ENCODE measurements around the gene MRPL11. TPM values are rescaled to one million over a fixed set of nuclear protein-coding genes. Genes with fewer than 3 reads are reported as not detected.

The MRPL11 gene
- total RNA-seq, 1 donor from 2014 or later: 55.9 TPM

DNA sequence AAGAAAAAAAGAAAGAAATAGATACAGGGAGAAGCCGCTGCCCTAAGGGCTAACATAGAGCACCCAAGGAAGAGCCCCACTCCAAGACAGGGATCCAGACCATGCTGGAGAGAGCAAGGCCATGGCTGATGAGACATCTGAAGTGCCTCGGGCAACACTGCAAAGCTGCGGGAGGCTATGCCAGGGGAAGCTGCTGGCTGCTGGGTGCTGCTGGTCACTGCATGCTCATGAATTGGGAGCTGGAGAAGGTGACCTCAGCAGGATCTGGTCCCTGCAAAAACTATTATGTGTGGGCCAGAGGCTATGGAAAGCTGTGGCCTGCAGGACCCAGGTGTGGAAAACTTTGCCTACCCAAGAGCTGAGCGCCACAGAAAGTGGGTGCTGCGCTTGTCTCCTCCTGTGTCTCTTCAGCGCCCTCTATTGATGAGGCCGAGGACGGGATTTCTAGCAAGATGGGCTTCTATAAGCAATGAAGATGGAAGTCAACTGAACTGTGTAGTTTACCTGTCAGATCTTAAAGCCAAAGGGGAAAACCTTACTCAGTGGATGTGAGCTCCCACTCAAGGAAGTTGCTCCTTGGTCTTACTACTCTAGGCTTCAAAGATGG is 49.8 kb downstream of the MRPL11 start:
- DNase-seq: peak; percentile 70

DNA sequence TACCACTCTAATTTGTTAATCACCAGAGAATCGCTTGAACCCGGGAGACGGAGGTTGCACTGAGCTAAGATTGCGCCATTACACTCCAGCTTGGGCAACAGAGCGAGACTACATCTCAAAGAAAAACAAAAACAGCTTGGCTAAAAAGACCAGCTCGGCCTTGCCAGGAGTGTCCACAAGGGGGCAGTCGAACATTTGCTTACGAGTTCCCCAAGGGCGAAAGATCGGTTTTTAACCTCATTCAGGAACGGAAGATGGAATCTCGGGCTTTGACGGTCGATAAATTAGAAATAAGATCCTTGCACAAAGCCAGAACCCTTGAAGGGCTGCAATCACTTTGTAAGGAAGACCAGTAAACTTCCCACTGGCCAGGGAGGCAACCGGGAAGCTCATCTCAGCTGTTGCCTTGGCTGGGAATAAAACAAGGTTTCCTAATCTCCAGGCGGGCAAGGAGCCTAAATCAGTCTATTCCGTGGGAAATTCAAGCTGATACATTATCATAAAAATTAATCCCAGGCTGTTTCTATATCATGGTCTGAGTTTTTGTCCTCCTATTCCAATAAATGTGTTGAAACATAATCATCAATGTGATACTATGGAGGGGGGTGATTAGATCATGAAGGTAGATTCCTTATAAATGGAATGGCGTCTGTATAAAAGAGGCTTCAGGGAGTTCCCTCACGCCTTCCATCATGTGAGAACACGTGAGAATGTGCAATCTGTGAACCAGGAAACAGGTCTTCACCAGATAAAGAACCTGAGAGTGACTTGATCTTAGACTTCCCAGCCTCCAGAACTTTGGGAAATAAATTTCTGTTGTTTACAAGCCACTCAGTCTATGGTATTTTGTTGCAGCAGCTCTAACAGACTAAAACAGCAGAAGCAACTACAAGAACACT is 52.2 kb downstream of the MRPL11 start:
- DNase-seq: peak; percentile 90

Small RNAs within 50 kb of the gene (small RNA-seq; reads per million reads assigned to genes)
- gene RF00416 (ENCODE audit: low replicate concordance) (not detected), gene RNU1-84P (ENCODE audit: low replicate concordance) (not detected)

Other genes starting within 250 kb of the MRPL11 start
- gene KLC2, start 181.1 kb downstream of the MRPL11 start, total RNA-seq: 11.4 TPM
- gene RAB1B, start 170.2 kb downstream of the MRPL11 start, total RNA-seq: 62.2 TPM
- gene CNIH2, start 160.7 kb downstream of the MRPL11 start, total RNA-seq: 1.7 TPM
- 53.5 TPM for gene YIF1A, start 149.7 kb downstream of the MRPL11 start, total RNA-seq
- not detected for gene TMEM151A, start 147.0 kb downstream of the MRPL11 start, total RNA-seq
- gene CD248, start 121.8 kb downstream of the MRPL11 start, total RNA-seq: 37.6 TPM
- 7.1 TPM for gene RIN1, start 102.4 kb downstream of the MRPL11 start, total RNA-seq
- gene BRMS1, start 93.7 kb downstream of the MRPL11 start, total RNA-seq: 23.6 TPM
- gene B4GAT1, start 91.2 kb downstream of the MRPL11 start, total RNA-seq: 40.8 TPM
- gene SLC29A2, start 67.1 kb downstream of the MRPL11 start, total RNA-seq: 10.2 TPM
- gene NPAS4, start 17.8 kb downstream of the MRPL11 start, total RNA-seq: 1.4 TPM
- gene PELI3, start 28.1 kb upstream of the MRPL11 start, total RNA-seq: 5.9 TPM
- gene DPP3, start 41.6 kb upstream of the MRPL11 start, total RNA-seq: 21.2 TPM
- gene BBS1, start 71.8 kb upstream of the MRPL11 start, total RNA-seq: 29.6 TPM
- gene ZDHHC24, start 107.2 kb upstream of the MRPL11 start, total RNA-seq: 5.3 TPM
- gene ACTN3, start 108.1 kb upstream of the MRPL11 start, total RNA-seq: 91.4 TPM
- 35.7 TPM for gene CTSF, start 129.8 kb upstream of the MRPL11 start, total RNA-seq
- gene CCDC87, start 154.2 kb upstream of the MRPL11 start, total RNA-seq: 0.10 TPM
- gene CCS, start 154.3 kb upstream of the MRPL11 start, total RNA-seq: 33.4 TPM
- gene RBM14, start 177.8 kb upstream of the MRPL11 start, total RNA-seq: 31.6 TPM
- 137 TPM for gene RBM4, start 199.9 kb upstream of the MRPL11 start, total RNA-seq
- 25.4 TPM for gene RBM4B, start 239.0 kb upstream of the MRPL11 start, total RNA-seq

Measured in tongue (tissue), 3 donors.